Astrocyte (in vitro differentiated cells and primary cell): Measurements from ENCODE around the gene OXT.

Source experiments
- CTCF ChIP-seq: IDR thresholded peaks from 2 replicates; pipeline ENCODE4 v1.5.1; 2011; ENCODE audit warnings: low read depth, mild to moderate bottlenecking, inconsistent platforms, low read length, moderate library complexity; ENCODE audit not compliant: insufficient read depth
- EZH2 ChIP-seq: IDR thresholded peaks from 2 replicates; pipeline ENCODE4 v1.6.1; 2012; ENCODE audit warnings: mild to moderate bottlenecking, low read length, inconsistent platforms; ENCODE audit not compliant: insufficient read depth

GRCh38 chr20:3080939-3081388 lies 9.5 kb downstream of the OXT start:
- no peak for TF ChIP-seq CTCF
- no peak for TF ChIP-seq EZH2
